AG04449 (cell line): ENCODE results near the gene WAPL.

Source experiments
- CTCF ChIA-PET: fragments of 350-600 bp; formaldehyde crosslinking; extraction: SDS; loops from one replicate; lab custom pipeline; 2021; ENCODE audit warnings: antibody characterized with exemption; lab: Yijun Ruan, JAX
- POLR2A ChIA-PET: fragments of 400-600, 350-600 bp; formaldehyde crosslinking; extraction: SDS; loops from one replicate; lab custom pipeline; 2020; ENCODE audit warnings: antibody characterized with exemption, inconsistent platforms; lab: Yijun Ruan, JAX
- DNase-seq: peaks from one replicate; pipeline ENCODE4 v3.0.0-alpha.2; 2010; ENCODE audit warnings: low read depth, low spot score
- H3K4me3 ChIP-seq: 2 replicates; pipeline ENCODE4 v1.5.1; 2011; ENCODE audit warnings: low read depth, mild to moderate bottlenecking, control low read depth, low read length
- CTCF ChIP-seq: IDR thresholded peaks from one replicate; pipeline ENCODE4 v1.5.1; 2011; ENCODE audit warnings: mild to moderate bottlenecking, moderate library complexity, low read length, control low read depth, inconsistent platforms; ENCODE audit not compliant: insufficient read depth; ENCODE audit errors: missing control alignments

WAPL gene

GRCh38 chr10:86443069-86443468, 78.5 kb downstream of the WAPL start:
- POLR2A ChIA-PET, result no interaction called here
- TF ChIP-seq CTCF, result no peak
- CTCF ChIA-PET, result interaction anchor here (1.2 kb wide), 1 partner anchor 43 kb away, joined by 3 read pairs; no protein-coding TSS in a partner anchor
- H3K4me3 ChIP-seq, result no peak overlapping the region
- DNase-seq, result peak; percentile 66

GRCh38 chr10:86440874-86441843, 80.4 kb downstream of the WAPL start:
- POLR2A ChIA-PET, result no interaction called here
- DNase-seq, result peak; percentile 70
- H3K4me3 ChIP-seq, result no peak overlapping the region
- CTCF ChIA-PET, result interaction anchor here (0.6 to 1.6 kb wide), 2 partner anchors 40 to 130 kb away, joined by 3 to 4 read pairs; no protein-coding TSS in a partner anchor
- no peak for TF ChIP-seq CTCF

GRCh38 chr10:86439544-86439943, 82.0 kb downstream of the WAPL start:
- H3K4me3 ChIP-seq, result no peak overlapping the region
- no peak for TF ChIP-seq CTCF
- CTCF ChIA-PET, result interaction anchor here (1.6 kb wide), 1 partner anchor 38 kb away, joined by 4 read pairs; no protein-coding TSS in a partner anchor
- POLR2A ChIA-PET, result no interaction called here
- peak; percentile 86 for DNase-seq

- POLR2A ChIA-PET, result no interaction called here
- no peak overlapping the region for H3K4me3 ChIP-seq
- CTCF ChIA-PET, result interaction anchor here (0.9 kb wide), 1 partner anchor 13 kb away, joined by 3 read pairs; no protein-coding TSS in a partner anchor
- no peak for DNase-seq
- no peak for TF ChIP-seq CTCF
These were observed 83.4 kb downstream of the WAPL start for GRCh38 chr10:86438091-86438749.

- ChIA-PET CTCF (no interaction called here), POLR2A (no interaction called here)
- H3K4me3 ChIP-seq, result no peak overlapping the region
- TF ChIP-seq CTCF, result no peak
- no peak for DNase-seq
These were observed 84.1 kb downstream of the WAPL start for GRCh38 chr10:86437447-86437846.

- ChIA-PET POLR2A (no interaction called here), CTCF (interaction anchor here (1.2 kb wide), 1 partner anchor 37 kb away, joined by 3 read pairs; no protein-coding TSS in a partner anchor)
- H3K4me3 ChIP-seq, result no peak overlapping the region
- no peak for TF ChIP-seq CTCF
- DNase-seq, result no peak
These were observed 84.6 kb downstream of the WAPL start for GRCh38 chr10:86436963-86437362.
